Cardiac atrium fibroblast (primary cell): ENCODE measurements around the gene PPP3CB. TPM values are rescaled to one million over a fixed set of nuclear protein-coding genes. Genes with fewer than 3 reads are reported as not detected.

Source experiments
- total RNA-seq: library from RNA; depleted of rRNA; stranded (reverse); fragments of >200 nt; gene quantifications from 2 replicates; pipeline ENCODE4 v1.2.3, GENCODE V29; 2015

The PPP3CB gene
- total RNA-seq: 24.9 and 27.2 TPM in 2 replicates

GRCh38 chr10:73495884-73496674, at the start of gene PPP3CB:
PPP3CB (minus strand) TSS chr10:73496024; CDS start chr10:73495889, 135 bp downstream.

GRCh38 chr10:73433538-73433867, 62.3 kb downstream of the PPP3CB start, which contains the start of gene MSS51:
MSS51 (minus strand) TSS chr10:73433561; CDS start chr10:73428284, 5,277 bp downstream.

GRCh38 chr10:73413528-73414229, 82.1 kb downstream of the PPP3CB start, which contains the start of gene ANXA7:
ANXA7 (minus strand) TSS chr10:73414058; CDS start chr10:73400856, 13,202 bp downstream.

Other genes starting within 250 kb of the PPP3CB start
- gene DNAJC9, start 248.8 kb downstream of the PPP3CB start, total RNA-seq: 11.3 and 11.9 TPM in 2 replicates
- 43.4 and 50.2 TPM in 2 replicates for gene MRPS16, start 243.4 kb downstream of the PPP3CB start, total RNA-seq
- gene CFAP70, start 137.2 kb downstream of the PPP3CB start, total RNA-seq: 0.16 and 0.18 TPM in 2 replicates
- 68.6 and 95.7 TPM in 2 replicates for gene ANXA7, start 82.0 kb downstream of the PPP3CB start, total RNA-seq
- 0.65 and 1.3 TPM in 2 replicates for gene MSS51, start 62.5 kb downstream of the PPP3CB start, total RNA-seq
- gene USP54, start 95.3 kb upstream of the PPP3CB start, total RNA-seq: 5.4 and 5.5 TPM in 2 replicates
- not detected in 2 replicates for gene MYOZ1, start 145.4 kb upstream of the PPP3CB start, total RNA-seq
- gene SYNPO2L, start 160.0 kb upstream of the PPP3CB start, total RNA-seq: not detected in 2 replicates
- gene AGAP5, start 202.1 kb upstream of the PPP3CB start, total RNA-seq: 0.49 and 1.1 TPM in 2 replicates
- 45.9 and 63.8 TPM in 2 replicates for gene SEC24C, start 248.3 kb upstream of the PPP3CB start, total RNA-seq